Stomach (tissue), 9 donors: ENCODE data around the gene ADGRD1. TPM values are rescaled to one million over a fixed set of nuclear protein-coding genes. Genes with fewer than 3 reads are reported as not detected.

Experiments used
- DNase-seq, 2 donors: peaks; one replicate each; pipeline versions ENCODE4 v3.0.0 to v3.0.0-alpha.2; 2013 to 2019
- H3K27ac ChIP-seq, 5 donors: fragments of 200-600 bp in 4 of 5; sonication (generic) in 4 of 5; one replicate each; pipeline ENCODE4 v1.5.1; 2013 to 2019; ENCODE audit warnings: mild to moderate bottlenecking in 1 of 5, moderate library complexity in 1 of 5
- H3K27me3 ChIP-seq, 3 donors: fragments of 200-600 bp; sonication (generic); one replicate each; pipeline ENCODE4 v1.5.1; 2017 to 2019; ENCODE audit warnings: mixed run types in 1 of 3
- H3K36me3 ChIP-seq, 4 donors: fragments of 200-600 bp; sonication (generic); 1 replicate in 3 of 4; 2 replicates in 1 of 4; pipeline ENCODE4 v1.5.1; 2016 to 2019
- H3K4me1 ChIP-seq, 4 donors: fragments of 200-600 bp; sonication (generic); one replicate each; pipeline ENCODE4 v1.5.1; 2016 to 2019
- H3K4me3 ChIP-seq, 4 donors: fragments of 200-600 bp; sonication (generic) in 3 of 4; one replicate each; pipeline ENCODE4 v1.5.1; 2016 to 2019; ENCODE audit warnings: mild to moderate bottlenecking in 1 of 4
- H3K9me3 ChIP-seq, 4 donors: fragments of 200-600 bp; sonication (generic); one replicate each; pipeline ENCODE4 v1.5.1; 2016 to 2019
- EP300 ChIP-seq: sonication (generic); formaldehyde crosslinking; IDR thresholded peaks from one replicate; pipeline ENCODE4 v1.6.1; 2017; ENCODE audit warnings: antibody characterized with exemption
- POLR2A ChIP-seq, 4 donors: fragments of 450-650 bp; IDR thresholded peaks; one replicate each; pipeline ENCODE4 v1.6.1; 2016; ENCODE audit warnings: antibody characterized with exemption in 4 of 4, control low read depth in 2 of 4, mild to moderate bottlenecking in 1 of 4, moderate library complexity in 1 of 4
- POLR2AphosphoS5 ChIP-seq, 3 donors: sonication (generic); formaldehyde crosslinking; IDR thresholded peaks; one replicate each; pipeline ENCODE4 v1.6.1; 2016; ENCODE audit warnings: antibody characterized with exemption in 3 of 3
- WGBS, 5 donors: extraction: QIAGEN DNeasy Blood & Tissue Kit in 3 of 5; methylation state at CpG; one replicate each; pipeline versions ENCODE4 v1.1.5 to v1.1.7; 2013 to 2018; 5-methylcytosine and 5-hydroxymethylcytosine counted together
- intact Hi-C: fragments of 100-400 bp; cut with DNase I; formaldehyde crosslinking; loops from one replicate; pipeline ENCODE4 v1.15.1; 2023; ENCODE audit warnings: low total_unique reads
- polyA plus RNA-seq, 3 donors: library from polyadenylated mRNA; stranded (reverse); fragments of 200-250 nt; gene quantifications; one replicate each; pipeline ENCODE4 v1.2.3, GENCODE V29; 2013
- total RNA-seq, 5 donors: library from RNA; depleted of rRNA; stranded (reverse); fragments of >200 nt; gene quantifications; one replicate each; pipeline versions ENCODE4 v1.1.0 to v1.2.3, GENCODE V29; 2014 to 2016
- TF ChIP-seq, protein P1 (sequence below), 7 experiments: fragments of 450-650 bp in 4 of 7; fragments of 200-600 bp in 3 of 7; sonication (generic) in 3 of 7; IDR thresholded peaks; one replicate each; pipeline ENCODE4 v1.5.1; 2016 to 2019; ENCODE audit warnings: antibody characterized with exemption in 7 of 7, control low read depth in 2 of 7, mild to moderate bottlenecking in 1 of 7
- donor health status: healthy with polysubstance abuse.
- donor health status: Bipolar disorder and iron deficiency.
- donor health status: healthy.

ADGRD1 gene
- total and polyA plus RNA-seq, 8 donors: 3.7 to 43.8 (median 15.4) TPM

- DNase-seq: no peak
- Histone ChIP-seq H3K27ac (no peak overlapping the region), H3K4me1 (peaks cover 6 to 38% (median 23%) of the 10 kb centered on the region in 4 donors), H3K27me3 (peaks cover 0 to 14% (median 0%) of the 10 kb centered on the region in 3 donors), H3K9me3 (no peaks in the 10 kb centered on the region), H3K4me3 (no peak overlapping the region), H3K36me3 (peaks cover 0 to 11% (median 2%) of the 10 kb centered on the region in 4 donors)
- TF ChIP-seq, protein P1, sequence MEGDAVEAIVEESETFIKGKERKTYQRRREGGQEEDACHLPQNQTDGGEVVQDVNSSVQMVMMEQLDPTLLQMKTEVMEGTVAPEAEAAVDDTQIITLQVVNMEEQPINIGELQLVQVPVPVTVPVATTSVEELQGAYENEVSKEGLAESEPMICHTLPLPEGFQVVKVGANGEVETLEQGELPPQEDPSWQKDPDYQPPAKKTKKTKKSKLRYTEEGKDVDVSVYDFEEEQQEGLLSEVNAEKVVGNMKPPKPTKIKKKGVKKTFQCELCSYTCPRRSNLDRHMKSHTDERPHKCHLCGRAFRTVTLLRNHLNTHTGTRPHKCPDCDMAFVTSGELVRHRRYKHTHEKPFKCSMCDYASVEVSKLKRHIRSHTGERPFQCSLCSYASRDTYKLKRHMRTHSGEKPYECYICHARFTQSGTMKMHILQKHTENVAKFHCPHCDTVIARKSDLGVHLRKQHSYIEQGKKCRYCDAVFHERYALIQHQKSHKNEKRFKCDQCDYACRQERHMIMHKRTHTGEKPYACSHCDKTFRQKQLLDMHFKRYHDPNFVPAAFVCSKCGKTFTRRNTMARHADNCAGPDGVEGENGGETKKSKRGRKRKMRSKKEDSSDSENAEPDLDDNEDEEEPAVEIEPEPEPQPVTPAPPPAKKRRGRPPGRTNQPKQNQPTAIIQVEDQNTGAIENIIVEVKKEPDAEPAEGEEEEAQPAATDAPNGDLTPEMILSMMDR (IDR thresholded peaks at IDR 0.05): no peak
- TF ChIP-seq POLR2AphosphoS5 (IDR thresholded peaks at IDR 0.05): no peak
- no peak for TF ChIP-seq EP300
- TF ChIP-seq POLR2A (IDR thresholded peaks at IDR 0.05): no peak
- intact Hi-C loops: no loop called here
- 76 to 91% (median 84%) methylated on average over 18 of the region's 18 CpGs for WGBS, 5 donors
Measured at GRCh38 chr12:131003716-131004045, 50.0 kb downstream of the ADGRD1 start.

DNA sequence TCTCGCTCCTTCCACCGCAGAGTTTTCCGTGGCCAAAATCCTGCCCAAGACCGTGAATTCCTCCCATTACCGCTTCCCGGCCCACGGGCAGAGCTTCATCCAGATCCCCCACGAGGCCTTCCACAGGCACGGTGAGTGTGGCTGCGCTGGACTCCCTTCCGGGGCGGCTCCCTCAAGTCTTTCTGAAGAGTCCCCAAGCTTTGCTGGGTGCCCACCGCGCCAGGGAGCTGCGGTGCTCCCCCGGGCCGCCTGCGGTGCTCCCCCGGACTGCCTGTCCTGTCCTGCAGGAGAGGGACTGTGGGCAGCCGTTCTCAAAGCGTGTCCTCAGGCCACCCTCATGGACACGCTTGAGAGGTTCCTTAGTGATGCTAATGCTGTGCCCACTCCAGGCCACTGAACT, 50.5 kb downstream of the ADGRD1 start:
- Histone ChIP-seq H3K9me3 (no peaks in the 10 kb centered on the region), H3K4me1 (peaks cover 6 to 39% (median 23%) of the 10 kb centered on the region in 4 donors), H3K36me3 (peaks cover 0 to 11% (median 2%) of the 10 kb centered on the region in 4 donors), H3K27ac (no peak overlapping the region), H3K4me3 (no peak overlapping the region), H3K27me3 (peaks cover 0 to 14% (median 0%) of the 10 kb centered on the region in 3 donors)
- DNase-seq: no peak
- TF ChIP-seq POLR2AphosphoS5 (IDR thresholded peaks at IDR 0.05) (no peak), EP300 (no peak), POLR2A (IDR thresholded peaks at IDR 0.05) (no peak)
- TF ChIP-seq, protein P1 (IDR thresholded peaks at IDR 0.05): no peak
- intact Hi-C loops: no loop called here
- WGBS, 5 donors: 88 to 99% (median 91%) methylated on average over 13 to 22 of the region's 22 CpGs

GRCh38 chr12:131005161-131006035, 51.7 kb downstream of the ADGRD1 start:
- TF ChIP-seq POLR2AphosphoS5 (IDR thresholded peaks at IDR 0.05): no peak
- intact Hi-C loops: no loop called here
- H3K27ac ChIP-seq: no peak overlapping the region
- peaks cover 0 to 14% (median 0%) of the 10 kb centered on the region in 3 donors for H3K27me3 ChIP-seq
- H3K36me3 ChIP-seq: peaks cover 0 to 8% (median 2%) of the 10 kb centered on the region in 4 donors
- peaks cover 6 to 39% (median 23%) of the 10 kb centered on the region in 4 donors for H3K4me1 ChIP-seq
- H3K4me3 ChIP-seq: no peak overlapping the region
- 74 to 89% (median 84%) methylated on average over 10 to 18 of the region's 18 CpGs for WGBS, 5 donors
- no peak for DNase-seq
- H3K9me3 ChIP-seq: no peaks in the 10 kb centered on the region

DNA sequence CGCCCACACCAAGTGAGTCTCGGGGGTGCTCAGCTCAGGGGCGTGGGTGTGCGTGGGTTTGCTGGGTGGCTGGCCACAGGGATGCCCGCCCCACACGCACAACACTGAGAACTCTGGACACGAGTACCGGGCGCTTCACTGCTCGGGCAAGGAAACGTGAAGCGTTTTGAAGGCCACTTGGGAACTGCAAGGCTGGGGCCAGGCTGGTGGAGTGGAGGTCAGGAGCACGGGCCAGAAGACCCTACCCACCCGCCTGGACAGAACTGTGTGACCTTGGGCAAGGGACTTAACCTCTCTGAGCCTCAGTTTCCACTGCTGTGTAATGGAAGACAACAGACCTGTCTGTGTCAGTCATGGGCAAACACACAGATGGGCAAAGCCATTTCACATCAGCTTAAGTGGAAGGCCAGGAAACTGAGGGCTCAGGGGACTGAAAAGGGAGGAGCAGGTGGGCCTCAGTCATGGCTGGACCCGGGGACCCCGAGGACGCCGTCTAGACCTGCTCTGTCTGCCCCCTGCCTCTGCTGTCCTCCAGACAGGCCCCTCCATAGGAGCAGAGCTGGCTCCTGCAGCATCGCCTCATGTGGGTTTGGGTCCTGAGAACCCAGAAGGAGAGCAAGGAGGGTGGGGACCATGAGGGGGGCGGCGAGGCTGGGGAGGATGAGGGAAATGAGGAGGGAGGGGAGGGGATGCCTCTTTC, 52.5 kb downstream of the ADGRD1 start:
- no peak for DNase-seq
- no peak overlapping the region for H3K4me3 ChIP-seq
- H3K4me1 ChIP-seq: peaks cover 6 to 39% (median 23%) of the 10 kb centered on the region in 4 donors
- peaks cover 0 to 14% (median 0%) of the 10 kb centered on the region in 3 donors for H3K27me3 ChIP-seq
- H3K36me3 ChIP-seq: peaks cover 0 to 8% (median 2%) of the 10 kb centered on the region in 4 donors
- intact Hi-C loops: no loop called here
- TF ChIP-seq, protein P1 (IDR thresholded peaks at IDR 0.05): no peak
- no peak for TF ChIP-seq EP300
- no peak for TF ChIP-seq POLR2AphosphoS5 (IDR thresholded peaks at IDR 0.05)
- H3K9me3 ChIP-seq: no peaks in the 10 kb centered on the region
- H3K27ac ChIP-seq: peak overlapping the region in 1 of 5 donors; percentile 78
- WGBS, 5 donors: 85 to 91% (median 89%) methylated on average over 10 to 21 of the region's 21 CpGs
